Cardiac fibroblast (primary cell): Measurements from ENCODE around the gene MRPS11.
"Not testable (repeated sequence)": the region's sequence is repeated elsewhere in the genome, so short reads cannot be mapped to it uniquely, and the experiment has no call there.

Source experiments
- DNase-seq, 2 donors: peaks; one replicate each; pipeline versions ENCODE4 v3.0.0 to v3.0.0-alpha.2; 2010; ENCODE audit warnings: low read depth in 2 of 2
- H3K4me3 ChIP-seq, 2 donors: replicated peaks in 1 of 2; 1 replicate in 1 of 2; 2 replicates in 1 of 2; pipeline ENCODE4 v1.5.1; 2011; ENCODE audit warnings: low read depth in 2 of 2, low read length in 2 of 2, mild to moderate bottlenecking in 2 of 2, moderate library complexity in 1 of 2
- TF ChIP-seq, protein P1 (sequence below): IDR thresholded peaks from one replicate; pipeline ENCODE4 v1.5.1; 2011; ENCODE audit warnings: low read depth, mild to moderate bottlenecking, low read length, inconsistent platforms

Gene MRPS11

DNA sequence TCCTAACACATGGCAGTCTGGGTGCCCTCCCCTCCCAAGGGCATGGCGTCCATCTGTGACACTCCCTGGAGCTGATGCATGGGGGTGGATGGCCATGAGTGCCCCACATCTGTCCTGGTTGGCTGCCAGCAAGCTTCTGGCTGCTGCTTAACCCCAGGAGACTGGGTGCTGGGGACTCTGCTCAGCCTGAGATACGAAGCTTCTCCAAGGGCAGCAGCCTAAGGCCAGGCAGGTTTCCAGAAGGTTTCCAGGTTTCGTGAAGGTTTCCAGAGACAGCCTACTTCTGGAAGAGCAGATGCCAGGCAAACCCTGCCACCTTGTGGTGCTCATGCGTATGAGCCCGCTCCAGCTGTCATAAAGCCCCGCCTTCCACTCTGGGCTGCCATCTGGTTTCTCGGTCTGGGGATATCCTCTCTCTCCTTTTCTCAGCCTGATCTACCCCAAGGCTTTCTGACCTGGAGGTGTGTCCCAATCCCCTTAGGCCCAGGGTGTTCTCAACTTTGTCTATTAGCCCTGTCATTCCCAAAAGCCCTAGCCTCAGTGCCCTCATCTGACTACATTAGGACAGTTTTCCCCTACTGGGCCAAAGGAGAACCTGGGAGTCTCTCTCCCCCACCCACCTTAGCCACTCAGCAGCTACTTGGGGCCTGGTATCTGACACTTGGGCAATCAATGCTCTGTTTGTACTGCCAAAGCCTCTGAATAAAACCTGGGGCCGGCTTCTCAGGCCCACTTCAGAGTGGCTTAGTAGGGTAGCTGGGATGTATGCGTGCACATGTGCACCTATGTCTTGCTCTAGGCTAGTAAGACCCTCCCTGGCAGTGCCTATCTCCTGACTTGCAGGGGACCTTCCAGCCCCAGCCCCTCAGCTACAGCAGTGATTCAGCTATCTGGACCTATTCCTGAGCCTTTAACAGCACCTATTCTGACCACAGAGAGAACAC lies 12.4 kb upstream of the MRPS11 start:
- TF ChIP-seq, protein P1, sequence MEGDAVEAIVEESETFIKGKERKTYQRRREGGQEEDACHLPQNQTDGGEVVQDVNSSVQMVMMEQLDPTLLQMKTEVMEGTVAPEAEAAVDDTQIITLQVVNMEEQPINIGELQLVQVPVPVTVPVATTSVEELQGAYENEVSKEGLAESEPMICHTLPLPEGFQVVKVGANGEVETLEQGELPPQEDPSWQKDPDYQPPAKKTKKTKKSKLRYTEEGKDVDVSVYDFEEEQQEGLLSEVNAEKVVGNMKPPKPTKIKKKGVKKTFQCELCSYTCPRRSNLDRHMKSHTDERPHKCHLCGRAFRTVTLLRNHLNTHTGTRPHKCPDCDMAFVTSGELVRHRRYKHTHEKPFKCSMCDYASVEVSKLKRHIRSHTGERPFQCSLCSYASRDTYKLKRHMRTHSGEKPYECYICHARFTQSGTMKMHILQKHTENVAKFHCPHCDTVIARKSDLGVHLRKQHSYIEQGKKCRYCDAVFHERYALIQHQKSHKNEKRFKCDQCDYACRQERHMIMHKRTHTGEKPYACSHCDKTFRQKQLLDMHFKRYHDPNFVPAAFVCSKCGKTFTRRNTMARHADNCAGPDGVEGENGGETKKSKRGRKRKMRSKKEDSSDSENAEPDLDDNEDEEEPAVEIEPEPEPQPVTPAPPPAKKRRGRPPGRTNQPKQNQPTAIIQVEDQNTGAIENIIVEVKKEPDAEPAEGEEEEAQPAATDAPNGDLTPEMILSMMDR = peak; percentile 81
- peak; percentile 77 to 82 for DNase-seq
- H3K4me3 ChIP-seq = no peak overlapping the region

DNA sequence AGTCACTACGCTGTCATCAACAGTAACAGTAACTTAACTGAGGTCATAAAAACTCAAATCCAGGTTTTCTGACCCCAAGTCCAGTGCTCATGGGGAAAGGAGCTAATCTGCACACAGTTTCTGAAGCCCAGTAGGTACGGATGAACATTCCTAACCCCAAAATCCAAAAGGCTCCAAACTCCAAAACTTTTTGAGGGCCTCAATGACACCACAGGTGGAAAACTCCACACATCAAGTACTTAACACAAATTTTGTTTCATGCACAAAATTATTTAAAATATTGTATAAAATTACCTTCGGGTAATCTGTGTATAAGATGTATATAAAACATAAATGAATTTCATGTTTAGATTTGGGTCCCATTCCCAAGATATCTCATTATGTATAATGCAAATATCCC lies 10.8 kb upstream of the MRPS11 start:
- TF ChIP-seq, protein P1 = no peak
- no peak overlapping the region for H3K4me3 ChIP-seq
- DNase-seq = no peak

DNA sequence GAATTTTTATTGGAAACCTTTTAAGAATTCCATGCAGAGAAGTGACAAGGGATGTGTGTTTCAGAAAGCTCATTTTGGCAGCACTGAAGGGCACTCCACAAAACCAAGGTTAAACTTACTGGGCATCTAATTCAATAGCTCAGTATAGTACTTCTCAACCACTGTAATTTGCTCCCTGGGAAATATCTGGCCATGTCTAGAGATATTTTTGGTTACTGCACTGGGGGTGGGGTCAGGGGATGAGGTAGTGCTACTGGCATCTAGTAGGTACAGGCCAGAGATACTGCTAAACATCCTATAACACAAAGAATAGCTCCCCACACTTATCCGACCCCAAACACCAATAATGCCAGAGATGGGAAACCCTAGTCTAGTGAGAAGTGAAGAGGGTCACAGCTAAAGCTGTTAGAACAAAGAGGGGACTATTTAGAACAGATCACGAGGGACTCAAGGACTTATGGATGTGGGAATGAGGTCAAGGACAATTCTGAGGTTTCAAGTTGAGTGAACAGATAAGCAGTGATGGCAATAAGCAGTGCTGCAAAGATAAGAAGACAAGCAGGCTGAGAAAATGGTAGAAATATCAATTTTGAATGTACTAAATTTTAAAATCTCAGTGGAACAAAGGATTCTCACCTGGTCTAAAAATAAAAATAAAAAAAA lies 3.5 kb upstream of the MRPS11 start:
- TF ChIP-seq, protein P1 = no peak
- no peak for DNase-seq
- H3K4me3 ChIP-seq = no peak overlapping the region

DNA sequence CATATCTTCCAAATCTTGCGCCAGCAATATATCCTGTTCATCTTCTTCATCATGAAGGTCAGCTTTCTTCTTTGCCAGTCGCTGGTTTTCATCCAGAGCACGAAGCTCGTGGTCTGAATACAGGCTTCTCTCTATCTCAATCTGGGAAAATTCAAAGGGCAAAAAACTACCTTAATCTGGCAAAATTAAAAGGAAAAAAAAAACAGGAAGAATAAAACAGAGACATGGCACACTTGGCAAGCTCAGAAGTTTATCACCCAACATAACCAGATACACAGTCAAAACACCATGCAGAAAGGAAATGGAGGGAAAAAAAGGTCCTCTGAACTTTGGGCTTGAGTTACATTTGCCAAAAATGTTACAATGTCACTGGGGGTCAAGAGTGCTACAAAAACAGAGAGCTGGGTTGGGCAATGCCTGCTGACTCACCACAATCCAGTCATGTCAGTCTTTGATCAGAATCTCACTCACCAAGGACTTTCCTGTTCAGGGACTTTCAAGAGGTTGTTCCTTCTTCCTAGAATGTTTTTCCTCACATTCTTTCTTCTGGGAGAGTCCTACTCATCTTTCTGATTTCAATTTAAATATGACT lies 1.8 kb upstream of the MRPS11 start:
- no peak overlapping the region for H3K4me3 ChIP-seq
- DNase-seq = peak; percentile 53 to 67
- TF ChIP-seq, protein P1 = no peak

DNA sequence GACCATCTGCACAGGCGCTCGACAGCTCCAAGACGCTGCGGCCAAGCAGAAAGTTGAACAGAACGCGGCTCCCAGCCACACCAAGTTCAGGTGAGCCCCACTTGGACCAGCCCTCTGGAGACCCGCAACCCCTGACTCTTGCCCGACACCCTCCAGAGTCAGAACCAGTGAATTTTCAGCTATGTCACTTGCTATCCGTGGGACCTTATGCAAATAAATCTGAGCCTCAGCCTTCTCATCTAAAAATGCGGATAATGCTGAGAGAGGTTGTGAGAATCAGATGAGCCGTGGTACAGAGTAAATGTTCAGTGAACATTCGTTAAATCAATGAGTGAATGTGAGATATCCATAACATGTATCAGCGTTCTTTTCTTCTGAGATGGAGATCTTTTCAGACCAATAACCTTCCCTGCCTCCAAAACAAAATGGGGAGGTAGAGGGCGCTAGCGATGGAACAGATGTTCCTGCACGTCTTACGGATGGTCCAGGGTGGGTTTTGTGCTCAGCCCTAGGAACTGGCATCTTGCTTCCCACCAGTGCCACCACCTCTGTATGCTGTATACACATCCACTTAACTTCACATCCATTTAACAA lies 524 bp downstream of the MRPS11 start:
- DNase-seq = peak; percentile 19 to 35
- H3K4me3 ChIP-seq = peak overlapping the region; percentile 94 to 95
- TF ChIP-seq, protein P1 = peak; percentile 46

DNA sequence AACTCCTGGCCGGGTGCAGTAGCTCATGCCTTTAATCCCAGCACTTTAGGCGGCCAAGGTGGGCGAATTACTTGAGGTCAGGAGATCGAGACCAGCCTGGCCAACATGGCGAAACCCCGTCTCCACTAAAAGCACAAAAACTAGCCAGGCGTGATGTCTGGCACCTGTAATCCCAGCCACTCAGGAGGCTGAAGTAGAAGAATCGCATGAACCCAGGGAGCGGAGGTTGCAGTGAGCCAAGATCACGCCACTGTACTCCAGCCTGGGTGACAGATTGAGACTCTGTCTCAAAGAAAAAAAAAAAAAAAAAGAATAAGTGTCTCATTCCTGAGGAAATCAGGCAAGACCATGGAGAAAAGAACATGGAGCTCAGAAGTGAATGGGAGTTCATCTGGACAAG lies 1.2 kb downstream of the MRPS11 start:
- DNase-seq = not testable (repeated sequence)
- peak overlapping the region in 1 of 2 donors; percentile 95 for H3K4me3 ChIP-seq
